Measurements from ENCODE around the gene COL6A3. TPM values are rescaled to one million over a fixed set of nuclear protein-coding genes. Genes with fewer than 3 reads are reported as not detected.

The COL6A3 gene
- total RNA-seq, 1 donor from 2014 or later, result 156 TPM

GRCh38 chr2:237392186-237392585 lies 21.8 kb downstream of the COL6A3 start:
- Histone ChIP-seq H3K36me3 (peaks cover 5 to 34% of the 10 kb centered on the region in 2 donors), H3K4me1 (no peaks in the 10 kb centered on the region), H3K27ac (no peak overlapping the region), H3K9me3 (no peaks in the 10 kb centered on the region), H3K4me3 (no peak overlapping the region), H3K27me3 (no peaks in the 10 kb centered on the region)
- TF ChIP-seq, protein P1, sequence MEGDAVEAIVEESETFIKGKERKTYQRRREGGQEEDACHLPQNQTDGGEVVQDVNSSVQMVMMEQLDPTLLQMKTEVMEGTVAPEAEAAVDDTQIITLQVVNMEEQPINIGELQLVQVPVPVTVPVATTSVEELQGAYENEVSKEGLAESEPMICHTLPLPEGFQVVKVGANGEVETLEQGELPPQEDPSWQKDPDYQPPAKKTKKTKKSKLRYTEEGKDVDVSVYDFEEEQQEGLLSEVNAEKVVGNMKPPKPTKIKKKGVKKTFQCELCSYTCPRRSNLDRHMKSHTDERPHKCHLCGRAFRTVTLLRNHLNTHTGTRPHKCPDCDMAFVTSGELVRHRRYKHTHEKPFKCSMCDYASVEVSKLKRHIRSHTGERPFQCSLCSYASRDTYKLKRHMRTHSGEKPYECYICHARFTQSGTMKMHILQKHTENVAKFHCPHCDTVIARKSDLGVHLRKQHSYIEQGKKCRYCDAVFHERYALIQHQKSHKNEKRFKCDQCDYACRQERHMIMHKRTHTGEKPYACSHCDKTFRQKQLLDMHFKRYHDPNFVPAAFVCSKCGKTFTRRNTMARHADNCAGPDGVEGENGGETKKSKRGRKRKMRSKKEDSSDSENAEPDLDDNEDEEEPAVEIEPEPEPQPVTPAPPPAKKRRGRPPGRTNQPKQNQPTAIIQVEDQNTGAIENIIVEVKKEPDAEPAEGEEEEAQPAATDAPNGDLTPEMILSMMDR (IDR thresholded peaks at IDR 0.05), result no peak
- DNase-seq (ENCODE audit: low spot score in 2 of 2), result no peak
- intact Hi-C loops (cut with DNase I), result no loop called here

- Histone ChIP-seq H3K9me3 (no peaks in the 10 kb centered on the region), H3K4me1 (no peaks in the 10 kb centered on the region), H3K4me3 (no peak overlapping the region), H3K27ac (no peak overlapping the region), H3K36me3 (peaks cover 5 to 42% of the 10 kb centered on the region in 2 donors), H3K27me3 (no peaks in the 10 kb centered on the region)
- DNase-seq (ENCODE audit: low spot score in 2 of 2), result no peak
- TF ChIP-seq, protein P1 (IDR thresholded peaks at IDR 0.05), result no peak
- intact Hi-C loops (cut with DNase I), result no loop called here
These were observed 22.8 kb downstream of the COL6A3 start for GRCh38 chr2:237391140-237391539.

DNA sequence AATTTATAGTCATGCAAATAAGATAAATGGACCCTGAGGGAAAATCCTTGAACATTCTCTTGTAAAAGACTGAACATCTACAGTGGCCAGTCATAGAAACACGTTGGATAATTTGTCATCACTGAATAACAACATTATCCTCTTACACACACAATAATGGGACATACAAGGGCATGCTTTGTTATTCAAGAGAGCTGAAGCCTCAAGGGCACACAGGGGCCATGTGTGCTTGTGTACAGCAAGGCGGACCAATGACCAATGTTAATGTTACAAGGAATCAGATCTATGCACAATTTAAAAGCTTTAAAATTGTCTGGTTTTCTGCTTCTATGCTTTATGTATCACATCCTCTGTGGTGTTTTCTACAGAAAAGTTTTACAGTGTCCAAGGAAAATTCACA lies 23.7 kb downstream of the COL6A3 start:
- intact Hi-C loops (cut with DNase I), result no loop called here
- no peak for DNase-seq (ENCODE audit: low spot score in 2 of 2)
- no peaks in the 10 kb centered on the region for H3K27me3 ChIP-seq
- no peaks in the 10 kb centered on the region for H3K4me1 ChIP-seq
- TF ChIP-seq, protein P1 (IDR thresholded peaks at IDR 0.05), result no peak
- H3K36me3 ChIP-seq, result peaks cover 2 to 34% of the 10 kb centered on the region in 2 donors
- no peak overlapping the region for H3K27ac ChIP-seq
- H3K4me3 ChIP-seq, result no peak overlapping the region
- H3K9me3 ChIP-seq, result no peaks in the 10 kb centered on the region

- Histone ChIP-seq H3K9me3 (no peaks in the 10 kb centered on the region), H3K27me3 (no peaks in the 10 kb centered on the region), H3K27ac (no peak overlapping the region), H3K4me3 (no peak overlapping the region), H3K36me3 (peaks cover 0 to 30% of the 10 kb centered on the region in 2 donors), H3K4me1 (no peaks in the 10 kb centered on the region)
- DNase-seq (ENCODE audit: low spot score in 2 of 2), result no peak
- intact Hi-C loops (cut with DNase I), result no loop called here
- TF ChIP-seq, protein P1 (IDR thresholded peaks at IDR 0.05), result no peak
These were observed 24.1 kb downstream of the COL6A3 start for GRCh38 chr2:237389831-237390230.

- peaks cover 0 to 17% of the 10 kb centered on the region in 2 donors for H3K36me3 ChIP-seq
- DNase-seq (ENCODE audit: low spot score in 2 of 2), result no peak
- TF ChIP-seq, protein P1 (IDR thresholded peaks at IDR 0.05), result no peak
These were observed 25.9 kb downstream of the COL6A3 start for GRCh38 chr2:237388036-237388435.

GRCh38 chr2:237384672-237385020 lies 29.3 kb downstream of the COL6A3 start:
- intact Hi-C loops (cut with DNase I), result no loop called here
- H3K9me3 ChIP-seq, result no peaks in the 10 kb centered on the region
- TF ChIP-seq, protein P1 (IDR thresholded peaks at IDR 0.05), result no peak
- H3K4me3 ChIP-seq, result no peak overlapping the region
- no peak for DNase-seq (ENCODE audit: low spot score in 2 of 2)
- H3K27me3 ChIP-seq, result no peaks in the 10 kb centered on the region
- H3K36me3 ChIP-seq, result peaks cover 0 to 28% of the 10 kb centered on the region in 2 donors
- H3K4me1 ChIP-seq, result no peaks in the 10 kb centered on the region
- H3K27ac ChIP-seq, result no peak overlapping the region

More at GRCh38 chr2:237388036-237388435, 25.9 kb downstream of the COL6A3 start:
- Histone ChIP-seq H3K9me3 (no peaks in the 10 kb centered on the region), H3K4me3 (no peak overlapping the region), H3K27ac (no peak overlapping the region), H3K27me3 (no peaks in the 10 kb centered on the region), H3K4me1 (no peaks in the 10 kb centered on the region)
- intact Hi-C loops (cut with DNase I), result no loop called here
